IgD-negative memory B cell (primary cell): ENCODE results near the gene AKT2. TPM values are rescaled to one million over a fixed set of nuclear protein-coding genes. Genes with fewer than 3 reads are reported as not detected.

Experiments
- H3K27ac Mint-ChIP-seq, 3 donors: one replicate each; pipeline ENCODE4 v1.8.0; 2020 to 2022; ENCODE audit warnings: mild to moderate bottlenecking in 3 of 3, mixed read lengths in 3 of 3, moderate library complexity in 1 of 3
- H3K27me3 Mint-ChIP-seq: one replicate; pipeline ENCODE4 v1.8.0; 2021; ENCODE audit warnings: mixed read lengths
- H3K36me3 Mint-ChIP-seq: one replicate; pipeline ENCODE4 v1.8.0; 2020; ENCODE audit warnings: mild to moderate bottlenecking, mixed read lengths
- H3K4me1 Mint-ChIP-seq, 3 donors: one replicate each; pipeline ENCODE4 v1.8.0; 2020 to 2022; ENCODE audit warnings: mixed read lengths in 3 of 3, mild to moderate bottlenecking in 1 of 3
- H3K4me3 Mint-ChIP-seq, 4 donors: one replicate each; pipeline ENCODE4 v1.8.0; 2020 to 2022; ENCODE audit warnings: mild to moderate bottlenecking in 4 of 4, mixed read lengths in 4 of 4, moderate library complexity in 3 of 4
- H3K9me3 Mint-ChIP-seq, 3 donors: one replicate each; pipeline ENCODE4 v1.8.0; 2020 to 2021; ENCODE audit warnings: mixed read lengths in 3 of 3, mild to moderate bottlenecking in 1 of 3
- polyA plus RNA-seq: library from polyadenylated mRNA; unstranded; fragments of 300-500 nt; fragmentation: Illumina TruSeq; gene quantifications from one replicate; pipeline ENCODE4 v1.2.3, GENCODE V29; 2021

AKT2 gene
- polyA plus RNA-seq, 1 donor from 2014 or later, result 28.1 TPM

- no peaks in the 10 kb centered on the region for H3K9me3 Mint-ChIP-seq
- peaks cover 11% of the 10 kb centered on the region for H3K36me3 Mint-ChIP-seq
- H3K4me1 Mint-ChIP-seq, result peaks cover 18 to 20% (median 18%) of the 10 kb centered on the region in 3 donors
- no peaks in the 10 kb centered on the region for H3K27me3 Mint-ChIP-seq
- no peak overlapping the region for H3K27ac Mint-ChIP-seq
- H3K4me3 Mint-ChIP-seq, result no peak overlapping the region
These were observed 28.0 kb downstream of the AKT2 start for GRCh38 chr19:40257096-40257517.

GRCh38 chr19:40256512-40256911, 28.6 kb downstream of the AKT2 start:
- peak overlapping the region in 1 of 4 donors; percentile 63 for H3K4me3 Mint-ChIP-seq
- H3K36me3 Mint-ChIP-seq, result peaks cover 11% of the 10 kb centered on the region
- no peaks in the 10 kb centered on the region for H3K27me3 Mint-ChIP-seq
- H3K27ac Mint-ChIP-seq, result peak overlapping the region in 1 of 3 donors; percentile 71
- H3K4me1 Mint-ChIP-seq, result peaks cover 13 to 20% (median 17%) of the 10 kb centered on the region in 3 donors
- H3K9me3 Mint-ChIP-seq, result no peaks in the 10 kb centered on the region

DNA sequence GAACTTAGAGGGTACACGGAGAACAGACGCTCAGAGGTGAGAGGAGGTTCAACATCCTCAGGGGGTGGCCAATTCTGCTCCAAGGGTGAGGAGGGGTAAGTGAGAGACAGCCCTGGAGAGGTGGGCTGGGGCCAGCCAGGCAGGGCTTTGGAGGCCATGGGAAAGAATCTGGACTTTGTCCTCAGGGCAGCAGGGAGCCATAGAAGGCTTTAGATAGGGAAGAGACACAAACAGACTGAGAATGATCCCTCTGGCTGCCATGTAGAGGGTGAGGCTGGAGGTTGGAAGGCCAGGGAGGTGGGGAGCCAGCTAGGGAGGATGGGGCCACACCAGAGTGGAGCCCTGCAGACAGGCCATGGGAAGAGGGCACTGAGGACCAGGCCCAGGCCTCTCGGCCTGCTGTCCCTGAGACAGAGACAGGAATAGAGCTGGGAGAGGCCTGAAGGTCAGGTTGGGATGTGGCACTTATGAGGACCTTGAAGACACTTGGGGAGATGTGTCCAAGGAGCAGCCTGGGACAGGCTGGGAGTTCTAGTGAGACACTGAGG, 29.5 kb downstream of the AKT2 start:
- H3K9me3 Mint-ChIP-seq, result no peaks in the 10 kb centered on the region
- no peak overlapping the region for H3K4me3 Mint-ChIP-seq
- H3K27ac Mint-ChIP-seq, result peak overlapping the region in 1 of 3 donors; percentile 71
- no peaks in the 10 kb centered on the region for H3K27me3 Mint-ChIP-seq
- peaks cover 10% of the 10 kb centered on the region for H3K36me3 Mint-ChIP-seq
- peaks cover 11 to 18% (median 16%) of the 10 kb centered on the region in 3 donors for H3K4me1 Mint-ChIP-seq

DNA sequence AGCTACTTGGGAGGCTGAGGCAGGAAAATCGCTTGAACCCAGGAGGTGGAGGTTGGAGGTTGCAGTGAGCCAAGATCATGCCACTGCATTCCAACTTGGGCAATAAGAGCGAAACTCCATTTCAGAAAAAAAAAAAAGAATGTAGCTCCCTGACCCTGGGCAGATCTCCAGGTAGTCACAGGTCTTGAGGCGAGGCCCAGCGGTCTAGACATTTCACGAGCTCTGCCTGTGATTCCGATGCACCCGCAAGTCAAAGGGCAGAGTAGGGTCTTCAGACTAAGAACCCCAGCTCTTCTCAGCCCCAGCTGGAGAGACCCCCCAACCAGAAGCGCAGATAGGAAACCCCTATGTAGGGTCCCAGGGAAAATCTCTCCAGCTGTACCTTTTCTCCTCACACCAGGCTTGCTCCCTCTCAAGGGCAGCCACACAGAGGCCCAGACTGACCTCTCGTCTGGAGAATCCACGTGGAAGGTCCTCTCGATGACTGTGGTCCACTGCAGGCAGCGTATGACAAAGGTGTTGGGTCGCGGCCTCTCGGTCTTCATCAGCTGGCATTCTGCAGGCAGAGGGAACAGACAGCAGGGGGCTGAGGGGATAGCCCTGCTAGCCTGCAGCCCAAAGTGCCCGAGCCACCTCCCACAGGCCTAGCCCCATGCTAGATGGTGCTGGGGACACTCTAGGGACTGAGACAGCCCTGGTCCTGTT, 30.3 kb downstream of the AKT2 start:
- peak overlapping the region in 1 of 4 donors; percentile 63 for H3K4me3 Mint-ChIP-seq
- H3K9me3 Mint-ChIP-seq, result no peaks in the 10 kb centered on the region
- H3K4me1 Mint-ChIP-seq, result peaks cover 11 to 16% (median 16%) of the 10 kb centered on the region in 3 donors
- no peak overlapping the region for H3K27ac Mint-ChIP-seq
- no peaks in the 10 kb centered on the region for H3K27me3 Mint-ChIP-seq
- H3K36me3 Mint-ChIP-seq, result peaks cover 8% of the 10 kb centered on the region

- Mint-ChIP-seq H3K27ac (peak overlapping the region in 1 of 3 donors; percentile 63), H3K36me3 (peaks cover 8% of the 10 kb centered on the region), H3K27me3 (no peaks in the 10 kb centered on the region), H3K9me3 (no peaks in the 10 kb centered on the region), H3K4me3 (no peak overlapping the region), H3K4me1 (peaks cover 6 to 10% (median 9%) of the 10 kb centered on the region in 3 donors)
These were observed 31.5 kb downstream of the AKT2 start for GRCh38 chr19:40253611-40254092.

DNA sequence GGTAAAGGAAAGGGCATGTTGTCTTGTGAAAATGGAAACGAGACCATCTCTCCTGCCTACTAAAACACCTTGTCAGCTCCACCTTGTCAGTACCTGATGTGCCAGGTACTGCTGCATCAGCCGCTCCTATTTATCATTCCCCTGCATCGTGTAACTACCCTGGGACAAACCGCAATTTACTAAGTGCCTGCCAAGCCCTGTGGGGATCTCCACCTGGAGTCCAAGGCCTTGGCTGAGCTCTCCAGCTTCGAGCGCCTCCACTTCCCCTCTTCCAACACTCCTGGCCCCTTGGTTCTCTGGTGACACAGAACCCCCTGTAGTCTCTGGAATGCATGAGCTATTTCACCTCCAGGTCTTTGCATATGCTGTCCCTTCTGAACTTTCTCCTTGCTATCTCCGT, 32.8 kb downstream of the AKT2 start:
- Mint-ChIP-seq H3K9me3 (no peaks in the 10 kb centered on the region), H3K27me3 (no peaks in the 10 kb centered on the region), H3K4me1 (peaks cover 5 to 8% (median 6%) of the 10 kb centered on the region in 3 donors), H3K27ac (no peak overlapping the region), H3K4me3 (no peak overlapping the region), H3K36me3 (peaks cover 8% of the 10 kb centered on the region)

- Mint-ChIP-seq H3K9me3 (no peaks in the 10 kb centered on the region), H3K36me3 (peaks cover 8% of the 10 kb centered on the region), H3K27me3 (no peaks in the 10 kb centered on the region), H3K27ac (no peak overlapping the region), H3K4me3 (no peak overlapping the region), H3K4me1 (peaks cover 4 to 8% (median 6%) of the 10 kb centered on the region in 3 donors)
These were observed 33.2 kb downstream of the AKT2 start for GRCh38 chr19:40251991-40252390.

DNA sequence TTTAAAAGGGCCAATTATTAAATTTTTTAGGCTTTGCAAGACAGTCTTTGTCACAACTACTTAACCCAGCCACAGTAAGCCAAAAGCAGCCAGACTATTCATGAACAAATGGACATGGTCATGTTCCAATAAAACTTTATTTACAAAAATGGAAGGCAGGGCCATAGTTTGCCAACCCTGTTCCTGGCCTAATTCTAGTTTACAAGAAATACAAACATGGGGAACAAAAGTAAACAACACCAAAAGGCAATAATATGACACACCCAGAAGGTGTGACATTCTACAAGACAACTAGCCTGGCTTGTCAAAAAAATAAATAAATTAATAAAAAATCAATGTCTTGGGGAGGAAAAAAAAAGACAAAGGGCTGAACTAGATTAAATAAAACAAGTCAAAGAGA, 33.9 kb downstream of the AKT2 start:
- no peak overlapping the region for H3K27ac Mint-ChIP-seq
- peaks cover 8% of the 10 kb centered on the region for H3K36me3 Mint-ChIP-seq
- H3K27me3 Mint-ChIP-seq, result no peaks in the 10 kb centered on the region
- no peak overlapping the region for H3K4me3 Mint-ChIP-seq
- H3K9me3 Mint-ChIP-seq, result no peaks in the 10 kb centered on the region
- H3K4me1 Mint-ChIP-seq, result peaks cover 6 to 7% (median 6%) of the 10 kb centered on the region in 3 donors

DNA sequence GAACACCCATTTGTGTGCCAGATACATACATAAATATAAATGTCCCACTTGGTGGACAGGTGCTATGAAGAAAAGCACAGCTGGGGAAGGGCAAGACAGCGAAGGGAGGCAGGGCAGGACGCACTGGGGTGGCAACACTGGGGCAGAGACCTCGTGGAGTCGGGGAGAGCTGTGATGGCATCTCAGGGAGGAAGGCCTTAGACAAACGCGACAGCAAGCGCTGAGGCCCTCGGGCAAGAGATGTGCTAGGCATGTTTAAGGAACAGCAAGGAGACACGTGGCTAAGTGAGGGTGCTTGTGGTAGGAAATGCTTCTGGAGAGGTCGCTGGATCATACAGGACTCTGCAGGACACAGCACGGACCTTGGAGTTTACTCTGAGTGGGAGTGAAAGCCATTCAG, 35.4 kb downstream of the AKT2 start:
- Mint-ChIP-seq H3K36me3 (peaks cover 3% of the 10 kb centered on the region), H3K27me3 (no peaks in the 10 kb centered on the region), H3K4me3 (no peak overlapping the region), H3K9me3 (no peaks in the 10 kb centered on the region), H3K4me1 (peaks cover 0 to 5% (median 4%) of the 10 kb centered on the region in 3 donors), H3K27ac (peak overlapping the region in 1 of 3 donors; percentile 91)

DNA sequence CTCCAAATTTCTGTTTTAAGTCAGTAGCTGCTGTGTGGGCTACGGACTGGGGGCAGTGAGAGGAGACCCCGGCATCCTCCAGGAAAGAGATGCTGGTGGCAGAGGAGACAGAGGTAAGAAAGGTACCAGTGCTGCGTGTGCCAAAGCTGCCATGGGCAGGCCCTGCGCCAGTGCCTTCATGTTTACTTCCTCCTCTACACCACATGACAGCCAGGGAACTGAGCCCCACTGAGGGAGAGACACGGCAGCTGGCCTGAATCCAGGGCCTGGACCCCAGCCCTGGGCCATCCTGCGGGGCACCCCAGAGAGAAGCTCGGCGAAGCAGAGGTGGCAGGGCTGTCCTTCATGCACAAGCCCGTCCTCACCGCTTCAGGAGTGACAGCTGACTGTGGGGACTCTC, 35.9 kb downstream of the AKT2 start:
- Mint-ChIP-seq H3K4me3 (no peak overlapping the region), H3K9me3 (no peaks in the 10 kb centered on the region), H3K36me3 (peaks cover 2% of the 10 kb centered on the region), H3K27me3 (no peaks in the 10 kb centered on the region), H3K27ac (no peak overlapping the region), H3K4me1 (peaks cover 0 to 5% (median 4%) of the 10 kb centered on the region in 3 donors)

GRCh38 chr19:40247735-40248262, 37.3 kb downstream of the AKT2 start:
- Mint-ChIP-seq H3K36me3 (no peaks in the 10 kb centered on the region), H3K4me1 (peaks cover 0 to 6% (median 4%) of the 10 kb centered on the region in 3 donors), H3K27ac (peak overlapping the region in 1 of 3 donors; percentile 16), H3K4me3 (peak overlapping the region in 1 of 4 donors; percentile 37), H3K9me3 (no peaks in the 10 kb centered on the region), H3K27me3 (no peaks in the 10 kb centered on the region)

GRCh38 chr19:40247178-40247577, 38.0 kb downstream of the AKT2 start:
- Mint-ChIP-seq H3K36me3 (no peaks in the 10 kb centered on the region), H3K27ac (peak overlapping the region in 1 of 3 donors; percentile 16), H3K4me3 (no peak overlapping the region), H3K4me1 (peaks cover 0 to 5% (median 2%) of the 10 kb centered on the region in 3 donors), H3K9me3 (no peaks in the 10 kb centered on the region), H3K27me3 (no peaks in the 10 kb centered on the region)

GRCh38 chr19:40246292-40247073, 38.7 kb downstream of the AKT2 start:
- no peaks in the 10 kb centered on the region for H3K36me3 Mint-ChIP-seq
- no peaks in the 10 kb centered on the region for H3K9me3 Mint-ChIP-seq
- H3K27ac Mint-ChIP-seq, result no peak overlapping the region
- H3K27me3 Mint-ChIP-seq, result no peaks in the 10 kb centered on the region
- H3K4me3 Mint-ChIP-seq, result no peak overlapping the region
- peaks cover 0 to 6% (median 2%) of the 10 kb centered on the region in 3 donors for H3K4me1 Mint-ChIP-seq

DNA sequence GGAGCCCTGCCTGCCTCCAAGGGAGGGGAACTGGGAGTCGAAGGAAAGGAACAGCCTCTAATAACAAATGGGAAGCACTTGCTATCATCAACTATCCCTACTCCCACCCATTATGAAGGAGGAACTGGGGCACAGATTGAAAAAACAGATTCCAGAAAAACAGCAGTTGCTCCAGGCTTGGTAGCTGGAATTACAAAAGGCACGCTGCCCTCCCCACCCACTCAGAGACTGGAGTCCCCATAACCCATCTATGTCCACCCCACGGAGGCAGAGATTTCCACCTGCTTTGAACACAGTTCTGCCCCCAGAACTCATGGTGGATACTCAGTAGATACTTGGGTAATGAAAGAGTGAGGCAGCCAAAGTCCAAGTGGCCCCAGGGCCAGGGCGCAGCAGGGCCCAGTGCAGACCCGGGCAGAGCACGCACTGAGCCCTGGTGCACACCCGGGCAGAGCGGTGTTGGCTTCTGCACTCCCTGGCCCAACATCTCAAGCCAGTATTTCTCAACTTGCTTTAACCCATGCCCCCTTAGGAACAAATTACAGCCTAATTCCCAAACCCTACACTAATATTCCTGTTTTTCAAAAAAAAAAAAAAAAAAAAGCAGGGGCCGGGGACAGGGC, 39.5 kb downstream of the AKT2 start:
- Mint-ChIP-seq H3K36me3 (no peaks in the 10 kb centered on the region), H3K27ac (no peak overlapping the region), H3K9me3 (no peaks in the 10 kb centered on the region), H3K4me1 (peaks cover 0 to 6% (median 2%) of the 10 kb centered on the region in 3 donors), H3K4me3 (no peak overlapping the region), H3K27me3 (no peaks in the 10 kb centered on the region)
